ENCODE measurements around the gene NDC80. TPM values are rescaled to one million over a fixed set of nuclear protein-coding genes. Genes with fewer than 3 reads are reported as not detected.

The NDC80 gene
- total RNA-seq, 2 experiments from 2014 or later = 81.3 to 82.2 TPM

DNA sequence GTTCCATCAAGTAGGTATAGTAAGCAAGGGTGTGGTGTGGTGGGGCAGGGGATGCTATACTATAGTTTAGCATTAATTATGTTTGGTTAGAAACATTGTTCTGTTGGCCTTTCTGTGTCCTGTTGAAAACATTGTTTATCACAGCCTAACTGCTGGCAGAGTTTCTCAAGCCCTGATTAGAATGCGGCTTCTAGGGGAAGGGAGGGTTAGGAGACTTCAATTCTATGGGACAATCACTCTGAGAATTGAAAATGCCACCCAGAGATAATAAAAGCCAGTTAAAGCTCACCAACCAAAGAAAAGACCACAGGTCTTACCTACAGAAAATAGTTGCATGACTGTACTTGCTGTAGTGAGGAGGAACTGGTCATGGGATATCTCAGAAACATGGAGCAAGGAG lies 64.2 kb downstream of the NDC80 start:
- intact Hi-C loops (cut with micrococcal nuclease) = no loop called here
- TF ChIP-seq, protein P1, sequence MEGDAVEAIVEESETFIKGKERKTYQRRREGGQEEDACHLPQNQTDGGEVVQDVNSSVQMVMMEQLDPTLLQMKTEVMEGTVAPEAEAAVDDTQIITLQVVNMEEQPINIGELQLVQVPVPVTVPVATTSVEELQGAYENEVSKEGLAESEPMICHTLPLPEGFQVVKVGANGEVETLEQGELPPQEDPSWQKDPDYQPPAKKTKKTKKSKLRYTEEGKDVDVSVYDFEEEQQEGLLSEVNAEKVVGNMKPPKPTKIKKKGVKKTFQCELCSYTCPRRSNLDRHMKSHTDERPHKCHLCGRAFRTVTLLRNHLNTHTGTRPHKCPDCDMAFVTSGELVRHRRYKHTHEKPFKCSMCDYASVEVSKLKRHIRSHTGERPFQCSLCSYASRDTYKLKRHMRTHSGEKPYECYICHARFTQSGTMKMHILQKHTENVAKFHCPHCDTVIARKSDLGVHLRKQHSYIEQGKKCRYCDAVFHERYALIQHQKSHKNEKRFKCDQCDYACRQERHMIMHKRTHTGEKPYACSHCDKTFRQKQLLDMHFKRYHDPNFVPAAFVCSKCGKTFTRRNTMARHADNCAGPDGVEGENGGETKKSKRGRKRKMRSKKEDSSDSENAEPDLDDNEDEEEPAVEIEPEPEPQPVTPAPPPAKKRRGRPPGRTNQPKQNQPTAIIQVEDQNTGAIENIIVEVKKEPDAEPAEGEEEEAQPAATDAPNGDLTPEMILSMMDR (IDR thresholded peaks at IDR 0.05) = no peak
- peaks cover 10% of the 10 kb centered on the region for H3K36me3 Mint-ChIP-seq (ENCODE audit: low read depth)
- peaks cover 21% of the 10 kb centered on the region for H3K9me3 Mint-ChIP-seq
- H3K4me3 Mint-ChIP-seq = no peak overlapping the region
- H3K4me1 Mint-ChIP-seq (ENCODE audit: low read depth) = peaks cover 69% of the 10 kb centered on the region
- no peaks in the 10 kb centered on the region for H3K27me3 Mint-ChIP-seq
- ChIA-PET CTCF (interaction anchor here (1.5 kb wide), 1 partner anchor 11 kb away, joined by 5 read pairs; no protein-coding TSS in a partner anchor), POLR2A (interaction anchor here (0.7 to 4.2 kb wide), 8 partner anchors 8 to 65 kb away, joined by 3 to 42 read pairs (median 4); partner anchors contain the start of genes METTL4, NDC80 and SMCHD1)
- DNase-seq (no peak), ATAC-seq (no peak)
- peak overlapping the region; percentile 97 for H3K27ac Mint-ChIP-seq

DNA sequence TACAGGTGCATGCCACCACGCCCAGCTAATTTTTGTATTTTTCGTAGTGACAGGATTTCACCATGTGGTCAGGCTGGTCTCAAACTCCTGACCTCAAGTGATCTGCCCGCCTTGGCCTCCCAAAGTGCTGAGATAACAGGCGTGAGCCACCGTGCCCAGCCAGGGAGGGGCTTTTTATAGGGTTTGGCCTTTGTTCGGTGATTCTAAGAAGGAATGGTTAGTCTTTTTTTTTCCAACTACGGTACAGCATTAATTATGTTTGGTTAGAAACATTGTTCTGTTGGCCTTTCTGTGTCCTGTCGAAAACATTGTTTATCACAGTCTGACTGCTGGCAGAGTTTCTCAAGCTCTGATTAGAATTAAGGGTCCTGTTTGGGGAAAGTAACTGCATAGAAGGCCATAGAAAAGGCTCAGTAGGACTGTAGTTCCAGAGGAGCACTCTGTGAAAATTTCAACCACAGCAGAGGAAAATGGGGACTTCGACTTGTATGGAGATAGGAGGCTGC lies 64.8 kb downstream of the NDC80 start:
- ATAC-seq (peak; percentile 10), DNase-seq (no peak)
- Mint-ChIP-seq H3K27ac (peak overlapping the region; percentile 97), H3K9me3 (peaks cover 21% of the 10 kb centered on the region), H3K36me3 (ENCODE audit: low read depth) (peaks cover 10% of the 10 kb centered on the region), H3K4me1 (ENCODE audit: low read depth) (peaks cover 73% of the 10 kb centered on the region), H3K4me3 (peak overlapping the region; percentile 60), H3K27me3 (no peaks in the 10 kb centered on the region)
- CTCF ChIA-PET = interaction anchor here (0.9 to 1.5 kb wide), 4 partner anchors 9 to 31 kb away, joined by 3 to 5 read pairs (median 4); no protein-coding TSS in a partner anchor
- POLR2A ChIA-PET = interaction anchor here (0.6 to 4.2 kb wide), 10 partner anchors 9 to 65 kb away, joined by 3 to 42 read pairs (median 4); partner anchors contain the start of genes METTL4, NDC80 and SMCHD1
- TF ChIP-seq, protein P1 (IDR thresholded peaks at IDR 0.05) = no peak
- intact Hi-C loops (cut with micrococcal nuclease) = no loop called here

DNA sequence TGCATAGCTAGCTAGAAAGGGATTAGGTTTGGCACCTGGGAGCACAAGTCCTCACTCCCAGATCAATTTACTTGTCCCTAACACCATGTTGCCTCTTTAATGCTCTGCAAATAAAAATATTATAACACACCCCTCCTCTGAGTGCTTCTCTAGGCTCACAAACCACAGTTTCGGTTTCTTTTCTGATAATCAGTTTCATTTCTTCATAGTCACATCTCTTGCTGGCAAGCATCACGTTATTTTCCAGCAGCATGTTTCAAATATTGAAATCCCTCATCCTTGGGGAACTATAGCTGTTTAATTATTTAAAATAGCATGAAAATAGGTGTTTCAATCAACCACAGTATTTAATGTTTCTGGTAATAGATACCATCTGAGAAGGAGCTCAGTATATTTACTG lies 70.3 kb downstream of the NDC80 start:
- Mint-ChIP-seq H3K36me3 (ENCODE audit: low read depth) (peaks cover 6% of the 10 kb centered on the region), H3K4me3 (peak overlapping the region; percentile 51), H3K27ac (peak overlapping the region; percentile 75), H3K4me1 (ENCODE audit: low read depth) (peaks cover 50% of the 10 kb centered on the region), H3K9me3 (peaks cover 8% of the 10 kb centered on the region), H3K27me3 (no peaks in the 10 kb centered on the region)
- peak; percentile 71 for ATAC-seq
- DNase-seq = no peak
- CTCF ChIA-PET = interaction anchor here (1.1 to 1.6 kb wide), 2 partner anchors 13 to 68 kb away, joined by 3 read pairs; no protein-coding TSS in a partner anchor
- intact Hi-C loops (cut with micrococcal nuclease) = loop anchor here (5.0 kb wide), 2 partner anchors 34 to 69 kb away; partner anchors contain the start of genes METTL4 and NDC80
- POLR2A ChIA-PET = interaction anchor here (0.6 to 7.9 kb wide), 6 partner anchors 9 to 67 kb away, joined by 3 to 76 read pairs (median 4); partner anchors contain the start of gene SMCHD1
- TF ChIP-seq, protein P1 (IDR thresholded peaks at IDR 0.05) = no peak

DNA sequence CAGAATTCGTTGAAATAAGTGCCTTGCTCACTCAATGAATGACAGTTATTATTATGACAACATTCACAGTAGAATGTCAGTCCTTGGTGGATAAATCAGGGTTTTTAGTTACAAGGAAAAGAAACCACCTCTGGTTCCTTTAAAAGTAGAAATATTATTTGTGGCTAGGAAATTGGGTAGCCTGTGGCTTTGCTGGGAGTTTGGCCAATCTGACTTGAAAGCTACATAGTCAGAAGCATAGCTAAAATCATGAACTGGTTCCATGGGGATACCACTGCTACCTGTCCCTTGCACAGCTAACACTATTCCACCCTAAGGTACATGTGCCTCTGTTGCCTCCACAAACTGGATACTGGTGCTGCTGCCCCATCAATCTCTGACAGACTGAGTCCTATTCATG lies 71.4 kb downstream of the NDC80 start:
- Mint-ChIP-seq H3K4me1 (ENCODE audit: low read depth) (peaks cover 40% of the 10 kb centered on the region), H3K27me3 (no peaks in the 10 kb centered on the region), H3K4me3 (no peak overlapping the region), H3K36me3 (ENCODE audit: low read depth) (peaks cover 3% of the 10 kb centered on the region), H3K27ac (no peak overlapping the region), H3K9me3 (peaks cover 5% of the 10 kb centered on the region)
- ATAC-seq (no peak), DNase-seq (no peak)
- TF ChIP-seq, protein P1 (IDR thresholded peaks at IDR 0.05) = no peak
- intact Hi-C loops (cut with micrococcal nuclease) = loop anchor here (5.0 kb wide), 2 partner anchors 35 to 70 kb away; partner anchors contain the start of genes METTL4 and NDC80
- POLR2A ChIA-PET = interaction anchor here (1.0 to 7.9 kb wide), 3 partner anchors 8 to 14 kb away, joined by 6 to 76 read pairs (median 6); partner anchors contain the start of gene SMCHD1
- CTCF ChIA-PET = interaction anchor here (1.1 to 1.6 kb wide), 2 partner anchors 34 to 69 kb away, joined by 3 read pairs; no protein-coding TSS in a partner anchor

DNA sequence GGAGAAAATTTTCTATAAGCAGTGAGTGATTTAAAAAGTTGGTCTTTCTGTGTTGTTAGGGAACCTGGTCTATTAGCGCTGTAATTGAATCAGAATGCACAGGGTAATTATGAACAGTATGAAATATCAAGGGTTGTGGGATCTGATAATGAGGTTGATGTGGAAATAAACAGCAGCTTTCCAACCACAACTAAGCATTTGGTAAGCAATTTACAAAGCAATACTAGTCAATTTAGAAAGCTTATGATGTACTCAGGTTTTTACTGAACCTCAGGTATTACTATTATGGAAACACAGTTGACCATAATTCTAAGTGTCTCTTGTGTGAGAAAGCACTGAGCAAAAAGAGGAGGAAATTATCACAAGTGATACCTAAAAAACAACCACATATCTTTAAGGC lies 73.2 kb downstream of the NDC80 start:
- Mint-ChIP-seq H3K4me3 (no peak overlapping the region), H3K36me3 (ENCODE audit: low read depth) (no peaks in the 10 kb centered on the region), H3K27ac (no peak overlapping the region), H3K9me3 (no peaks in the 10 kb centered on the region), H3K4me1 (ENCODE audit: low read depth) (peaks cover 23% of the 10 kb centered on the region), H3K27me3 (no peaks in the 10 kb centered on the region)
- ChIA-PET CTCF (no interaction called here), POLR2A (interaction anchor here (1.0 to 7.9 kb wide), 4 partner anchors 10 to 39 kb away, joined by 3 to 76 read pairs (median 6); partner anchors contain the start of gene SMCHD1)
- ATAC-seq = peak; percentile 45
- DNase-seq = no peak
- TF ChIP-seq, protein P1 (IDR thresholded peaks at IDR 0.05) = no peak
- intact Hi-C loops (cut with micrococcal nuclease) = loop anchor here (5.0 kb wide), 2 partner anchors 37 to 72 kb away; partner anchors contain the start of genes METTL4 and NDC80

Measured in activated CD8-positive, alpha-beta T cell treated with anti-CD3 and anti-CD28 coated beads for 36 hours (primary cell).